HepG2 (cell line): ENCODE measurements around the gene GJC1. TPM values are rescaled to one million over a fixed set of nuclear protein-coding genes. Genes with fewer than 3 reads are reported as not detected.

ENCODE experiments used
- ATAC-seq: fragments of 200-7000 bp; cut with Tn5 transposase; 3 replicates; pipeline ENCODE4 v1.9.1; 2020; ENCODE audit warnings: mild to moderate bottlenecking, moderate library complexity
- BruUV-seq: library from RNA; stranded (reverse); fragments of 400-500 nt; replicated peaks from 2 replicates; lab custom pipeline; 2021; lab: Mats Ljungman, UMichigan
- CTCF ChIA-PET: fragments of 300-600 bp; formaldehyde crosslinking; extraction: SDS; loops from one replicate; lab custom pipeline; 2021; ENCODE audit warnings: low total read pairs, inconsistent platforms, low intra/inter-chr PET ratio; lab: Yijun Ruan, JAX
- POLR2A ChIA-PET: fragments of 350-600 bp; sonication (Branson Sonifier 250); formaldehyde crosslinking; loops from one replicate; lab custom pipeline; 2020; ENCODE audit warnings: antibody characterized with exemption, inconsistent platforms; lab: Yijun Ruan, JAX
- DNase-seq: peaks from one replicate; pipeline ENCODE4 v3.0.0-alpha.2; 2015; ENCODE audit warnings: low spot score
- FAIRE-seq: peaks from 3 replicates; lab custom pipeline; 2011; peaks lifted over from hg19 to GRCh38; lab: Jason Lieb, UNC
- H2AFZ ChIP-seq: one replicate; pipeline ENCODE4 v1.6.1; 2011; ENCODE audit warnings: low read length, inconsistent platforms
- H3K27ac ChIP-seq: fragments of 300-600 bp; 3 replicates; pipeline ENCODE4 v1.8.0; 2011; ENCODE audit warnings: mixed run types, mild to moderate bottlenecking, mixed read lengths, low read length, inconsistent platforms; ENCODE audit not compliant: insufficient read depth; ENCODE audit errors: extremely low read length
- H3K27me3 ChIP-seq, 2 experiments: fragments of 200-600 bp in 1 of 2; 2 replicates in 1 of 2; 3 replicates in 1 of 2; pipeline versions ENCODE4 v1.6.0 to v1.8.0; 2011; ENCODE audit warnings: low read length in 2 of 2, mild to moderate bottlenecking in 2 of 2, moderate library complexity in 2 of 2, inconsistent platforms in 1 of 2; ENCODE audit not compliant: insufficient read depth in 2 of 2, control insufficient read depth in 1 of 2
- H3K36me3 ChIP-seq, 2 experiments: fragments of 200-600 bp in 1 of 2; replicated peaks in 1 of 2; 2 replicates in 1 of 2; 3 replicates in 1 of 2; pipeline versions ENCODE4 v1.5.1 to v1.8.0; 2011; ENCODE audit warnings: low read length in 2 of 2, inconsistent platforms in 1 of 2; ENCODE audit not compliant: insufficient read depth in 2 of 2, control insufficient read depth in 1 of 2
- H3K4me1 ChIP-seq: 2 replicates; pipeline ENCODE4 v1.5.1; 2012; ENCODE audit warnings: low read length, inconsistent platforms; ENCODE audit not compliant: insufficient read depth
- H3K4me2 ChIP-seq: 2 replicates; pipeline ENCODE4 v1.6.0; 2011; ENCODE audit warnings: low read depth, low read length, inconsistent platforms
- H3K4me3 ChIP-seq, 3 experiments: fragments of 200-600 bp in 1 of 3; sonication (generic), shearing (Covaris generic) in 1 of 3; replicated peaks in 1 of 3; 2 replicates each; pipeline ENCODE4 v1.5.1; 2011 to 2016; ENCODE audit warnings: low read length in 3 of 3, inconsistent platforms in 2 of 3, low read depth in 2 of 3, mild to moderate bottlenecking in 2 of 3, control low read depth in 1 of 3, mixed read lengths in 1 of 3; ENCODE audit not compliant: insufficient read depth in 1 of 3
- H3K79me2 ChIP-seq: one replicate; pipeline ENCODE4 v1.6.1; 2011; ENCODE audit warnings: low read length, inconsistent platforms; ENCODE audit not compliant: insufficient read depth
- H3K9ac ChIP-seq: 2 replicates; pipeline ENCODE4 v1.6.0; 2011; ENCODE audit warnings: mild to moderate bottlenecking, low read depth, low read length, inconsistent platforms; ENCODE audit not compliant: insufficient read depth
- H3K9me3 ChIP-seq: 2 replicates; pipeline ENCODE4 v1.5.1; 2012; ENCODE audit warnings: mild to moderate bottlenecking, low read length
- H4K20me1 ChIP-seq: 2 replicates; pipeline ENCODE4 v1.6.0; 2011; ENCODE audit warnings: inconsistent platforms, mild to moderate bottlenecking, low read length, moderate library complexity; ENCODE audit not compliant: insufficient read depth
- BHLHE40 ChIP-seq: IDR thresholded peaks from 2 replicates; pipeline ENCODE4 v1.6.1; 2011; ENCODE audit warnings: low read length, improper control_type of control experiment
- CBFB ChIP-seq: sonication (generic); formaldehyde crosslinking; IDR thresholded peaks from 2 replicates; pipeline ENCODE4 v1.4.0; 2020; ENCODE audit warnings: missing genetic modification reagents
- ELF4 ChIP-seq: sonication (generic); formaldehyde crosslinking; IDR thresholded peaks from 2 replicates; pipeline ENCODE4 v1.5.0; 2020; ENCODE audit warnings: missing genetic modification reagents, mild to moderate bottlenecking, moderate library complexity, borderline replicate concordance
- FOXA3 ChIP-seq: IDR thresholded peaks from 2 replicates; pipeline ENCODE4 v1.6.1; 2016; ENCODE audit warnings: missing genetic modification reagents, missing compliant biosample characterization
- GATAD1 ChIP-seq: IDR thresholded peaks from 2 replicates; pipeline ENCODE4 v1.6.1; 2016; ENCODE audit warnings: missing genetic modification reagents, missing compliant biosample characterization
- HNRNPL ChIP-seq: fragments of 200-400 bp; formaldehyde crosslinking; IDR thresholded peaks from 2 replicates; pipeline ENCODE4 v1.6.1; 2017; ENCODE audit warnings: mild to moderate bottlenecking, low read depth, low read length
- KMT2A ChIP-seq: sonication (generic); formaldehyde crosslinking; IDR thresholded peaks from 2 replicates; pipeline ENCODE4 v1.4.0; 2020; ENCODE audit warnings: missing genetic modification reagents
- NR3C1 ChIP-seq: sonication (generic); formaldehyde crosslinking; IDR thresholded peaks from 2 replicates; pipeline ENCODE4 v1.4.0; 2020; ENCODE audit warnings: missing genetic modification reagents
- SATB2 ChIP-seq: sonication (generic); formaldehyde crosslinking; IDR thresholded peaks from 2 replicates; pipeline ENCODE4 v1.5.0; 2020; ENCODE audit warnings: missing genetic modification reagents
- TARDBP ChIP-seq: sonication (generic); formaldehyde crosslinking; IDR thresholded peaks from 2 replicates; pipeline ENCODE4 v1.8.0; 2022; ENCODE audit warnings: mild to moderate bottlenecking, missing genetic modification reagents
- TEAD3 ChIP-seq: optimal IDR thresholded peaks from 2 replicates; pipeline ENCODE3; 2016; ENCODE audit warnings: borderline replicate concordance
- THYN1 ChIP-seq: sonication (generic); formaldehyde crosslinking; IDR thresholded peaks from 2 replicates; pipeline ENCODE4 v1.8.1; 2023; ENCODE audit warnings: low read depth, mild to moderate bottlenecking, moderate library complexity, missing genetic modification reagents, borderline replicate concordance
- ZNF441 ChIP-seq: sonication (generic); formaldehyde crosslinking; IDR thresholded peaks from 2 replicates; pipeline ENCODE4 v1.7.0; 2021; ENCODE audit warnings: missing genetic modification reagents, borderline replicate concordance
- WGBS: methylation state at CpG from one replicate; pipeline ENCODE4 v1.1.6; 2017; ENCODE audit warnings: low lambda C conversion rate; 5-methylcytosine and 5-hydroxymethylcytosine counted together
- in situ Hi-C: cut with HindIII; loops from 2 replicates; pipeline ENCODE4 v1.10.0; 2017; ENCODE audit warnings: low pct_unique_long_range_greater_than_20kb; ENCODE audit not compliant: extremely low pct_ligation_motif_present
- intact Hi-C: fragments of 100-400 bp; cut with micrococcal nuclease; formaldehyde crosslinking; loops from one replicate; pipeline ENCODE4 v1.10.0; 2022; ENCODE audit not compliant: unreplicated experiment
- polyA plus RNA-seq, 8 experiments: library from polyadenylated mRNA; depleted of rRNA in 3 of 8; stranded (reverse) in 7 of 8; unstranded in 1 of 8; fragments of >200 nt; fragmentation: Illumina TruSeq in 4 of 8; extraction: Trizol in 4 of 8; gene quantifications; 2 replicates each; pipeline versions ENCODE4 v1.2.1 to v1.2.3, GENCODE V29; 2011 to 2016; ENCODE audit warnings: low read depth in 4 of 8, missing spikeins in 1 of 8, mixed read lengths in 1 of 8; ENCODE audit not compliant: insufficient read depth in 1 of 8
- total RNA-seq, 5 experiments: library from RNA; depleted of rRNA; stranded (reverse); fragments of >200 nt; fragmentation: Illumina TruSeq; extraction: Trizol; gene quantifications; 2 replicates each; pipeline ENCODE4 v1.2.3, GENCODE V29; 2016; ENCODE audit warnings: low read depth in 1 of 5
- TF ChIP-seq, protein P1 (sequence below): sonication (generic); formaldehyde crosslinking; IDR thresholded peaks from 2 replicates; pipeline ENCODE4 v1.5.0; 2020; ENCODE audit warnings: mild to moderate bottlenecking, missing genetic modification reagents, moderate library complexity
- TF ChIP-seq, protein P2 (sequence below): sonication (generic); formaldehyde crosslinking; conservative IDR thresholded peaks from 2 replicates; pipeline ENCODE4 v1.4.0; 2020; ENCODE audit warnings: missing genetic modification reagents
- TF ChIP-seq, protein P3 (sequence below): sonication (generic); formaldehyde crosslinking; IDR thresholded peaks from 2 replicates; pipeline ENCODE4 v1.4.0; 2020; ENCODE audit warnings: missing genetic modification reagents

The GJC1 gene
- total and polyA plus RNA-seq, 2 of the 13 experiments (the other 11 are each of a cell fraction or from before 2014, with no cell fraction given), result 1.7 TPM

DNA sequence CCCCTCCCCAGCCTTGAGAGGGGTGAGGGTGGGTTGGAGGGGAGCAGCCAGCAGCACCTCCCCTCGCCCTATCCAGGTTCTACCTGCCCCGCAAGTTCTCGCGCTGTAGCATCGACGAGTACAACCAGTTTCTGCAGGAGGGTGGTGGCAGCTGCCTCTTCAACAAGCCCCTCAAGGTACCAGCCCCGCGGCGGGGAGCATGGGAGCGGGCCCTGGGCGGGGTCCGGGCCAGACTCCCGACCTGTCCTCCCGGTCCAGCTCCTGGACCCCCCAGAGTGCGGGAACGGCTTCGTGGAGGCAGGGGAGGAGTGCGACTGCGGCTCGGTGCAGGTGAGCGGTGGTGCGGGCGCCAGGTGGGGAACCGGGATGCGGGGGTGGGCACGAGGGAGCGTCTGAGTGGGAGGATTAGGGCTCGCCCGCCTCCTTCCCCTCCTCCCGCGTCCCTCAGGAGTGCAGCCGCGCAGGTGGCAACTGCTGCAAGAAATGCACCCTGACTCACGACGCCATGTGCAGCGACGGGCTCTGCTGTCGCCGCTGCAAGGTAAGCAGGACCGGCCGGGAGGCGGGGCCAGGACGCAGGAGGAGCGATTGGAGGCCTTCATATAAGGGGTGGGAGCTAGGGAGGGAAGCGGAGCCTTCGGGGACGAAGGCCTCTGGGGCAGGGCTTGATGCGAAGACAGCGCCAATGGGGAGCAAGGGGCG lies 54.8 kb downstream of the GJC1 start (continued):
- TF ChIP-seq SATB2, result no peak

DNA sequence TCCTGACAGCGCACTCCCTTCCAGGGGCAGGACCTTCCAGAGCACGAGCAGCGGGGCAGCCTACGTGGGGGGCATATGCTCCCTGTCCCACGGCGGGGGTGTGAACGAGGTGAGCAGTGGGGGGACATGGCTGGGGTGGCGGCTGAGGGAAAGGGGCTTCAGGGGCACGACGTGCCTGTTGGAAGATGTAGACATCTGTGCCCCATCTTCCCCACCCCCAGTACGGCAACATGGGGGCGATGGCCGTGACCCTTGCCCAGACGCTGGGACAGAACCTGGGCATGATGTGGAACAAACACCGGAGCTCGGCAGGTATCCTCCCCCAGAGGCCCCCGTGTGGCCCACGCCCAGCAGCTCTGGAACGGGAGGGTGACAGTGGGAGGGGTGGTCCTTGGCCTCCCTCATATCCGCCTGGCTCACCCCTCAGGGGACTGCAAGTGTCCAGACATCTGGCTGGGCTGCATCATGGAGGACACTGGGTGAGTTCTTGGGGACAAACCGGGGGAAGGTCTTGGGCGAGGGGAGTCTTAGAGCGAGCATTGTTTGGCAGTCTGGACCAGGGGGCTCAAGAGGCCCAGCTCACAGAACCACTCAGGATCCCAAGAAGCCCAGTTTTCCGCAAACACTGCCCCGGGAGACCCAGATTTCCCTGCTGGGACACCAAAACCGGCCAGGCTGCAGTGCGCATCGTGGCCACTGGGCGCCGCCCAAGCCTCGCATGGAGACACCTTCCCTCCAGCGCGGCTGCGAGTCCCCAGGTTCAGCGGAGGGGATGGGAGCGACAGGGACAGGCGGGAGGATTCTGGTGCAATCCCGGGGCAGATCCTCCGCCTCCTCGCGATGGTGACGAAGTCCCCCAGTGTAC lies 55.6 kb downstream of the GJC1 start:
- peaks cover 10 to 45% of the 10 kb centered on the region in 2 experiments; a peak in 4 of 5 replicates for H3K27me3 ChIP-seq
- H3K4me1 ChIP-seq, result peaks cover 43% of the 10 kb centered on the region
- intact Hi-C loops, result loop anchor here (1.0 to 5.0 kb wide), 2 partner anchors 91 to 248 kb away; no protein-coding TSS in a partner anchor
- POLR2A ChIA-PET, result no interaction called here
- ATAC-seq, result peak; percentile 71
- H4K20me1 ChIP-seq, result no peaks in the 10 kb centered on the region
- peak; percentile 83 for DNase-seq
- H3K9me3 ChIP-seq, result no peaks in the 10 kb centered on the region
- peak overlapping the region; percentile 55 for H2AFZ ChIP-seq
- no TSS peak for BruUV-seq
- CTCF ChIA-PET, result interaction anchor here (0.6 to 3.1 kb wide), 5 partner anchors 90 to 418 kb away, joined by 3 to 66 read pairs (median 4); no protein-coding TSS in a partner anchor
- H3K9ac ChIP-seq, result peak overlapping the region; percentile 37; the same call in 1 of the 2 replicates
- peak overlapping the region; percentile 97 for H3K4me2 ChIP-seq
- H3K27ac ChIP-seq, result peak overlapping the region; percentile 28
- in situ Hi-C loops, result loop anchor here (5.0 to 25.0 kb wide), 2 partner anchors 93 to 238 kb away; no protein-coding TSS in a partner anchor
- FAIRE-seq, result peak; percentile 86
- H3K36me3 ChIP-seq, result no peaks in the 10 kb centered on the region
- H3K4me3 ChIP-seq, result peak overlapping the region; percentile 55 to 75 (median 56)
- 25% methylated on average over 8 of the region's 42 CpGs for WGBS
- H3K79me2 ChIP-seq, result no peaks in the 10 kb centered on the region
- TF ChIP-seq GATAD1, result peak; percentile 47; the same call in 1 of the 2 replicates
- TF ChIP-seq, protein P1, sequence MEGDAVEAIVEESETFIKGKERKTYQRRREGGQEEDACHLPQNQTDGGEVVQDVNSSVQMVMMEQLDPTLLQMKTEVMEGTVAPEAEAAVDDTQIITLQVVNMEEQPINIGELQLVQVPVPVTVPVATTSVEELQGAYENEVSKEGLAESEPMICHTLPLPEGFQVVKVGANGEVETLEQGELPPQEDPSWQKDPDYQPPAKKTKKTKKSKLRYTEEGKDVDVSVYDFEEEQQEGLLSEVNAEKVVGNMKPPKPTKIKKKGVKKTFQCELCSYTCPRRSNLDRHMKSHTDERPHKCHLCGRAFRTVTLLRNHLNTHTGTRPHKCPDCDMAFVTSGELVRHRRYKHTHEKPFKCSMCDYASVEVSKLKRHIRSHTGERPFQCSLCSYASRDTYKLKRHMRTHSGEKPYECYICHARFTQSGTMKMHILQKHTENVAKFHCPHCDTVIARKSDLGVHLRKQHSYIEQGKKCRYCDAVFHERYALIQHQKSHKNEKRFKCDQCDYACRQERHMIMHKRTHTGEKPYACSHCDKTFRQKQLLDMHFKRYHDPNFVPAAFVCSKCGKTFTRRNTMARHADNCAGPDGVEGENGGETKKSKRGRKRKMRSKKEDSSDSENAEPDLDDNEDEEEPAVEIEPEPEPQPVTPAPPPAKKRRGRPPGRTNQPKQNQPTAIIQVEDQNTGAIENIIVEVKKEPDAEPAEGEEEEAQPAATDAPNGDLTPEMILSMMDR (CRISPR knock-in tag), result peak; percentile 99
- TF ChIP-seq TARDBP (CRISPR knock-in tag), result peak; percentile 40
- TF ChIP-seq HNRNPL, result 0 out of 2 replicates have a peak, but pooled peaks have one; percentile 8
- 0 out of 2 replicates have a peak, but pooled peaks have one; percentile 42 for TF ChIP-seq BHLHE40
- 0 out of 2 replicates have a peak, but pooled peaks have one; percentile 15 for TF ChIP-seq THYN1 (CRISPR knock-in tag)
- TF ChIP-seq ELF4 (CRISPR knock-in tag), result no peak
- TF ChIP-seq ZNF441 (CRISPR knock-in tag), result no peak
- peak; percentile 19; the same call in 1 of the 2 replicates for TF ChIP-seq KMT2A (CRISPR knock-in tag)
- TF ChIP-seq, protein P2, sequence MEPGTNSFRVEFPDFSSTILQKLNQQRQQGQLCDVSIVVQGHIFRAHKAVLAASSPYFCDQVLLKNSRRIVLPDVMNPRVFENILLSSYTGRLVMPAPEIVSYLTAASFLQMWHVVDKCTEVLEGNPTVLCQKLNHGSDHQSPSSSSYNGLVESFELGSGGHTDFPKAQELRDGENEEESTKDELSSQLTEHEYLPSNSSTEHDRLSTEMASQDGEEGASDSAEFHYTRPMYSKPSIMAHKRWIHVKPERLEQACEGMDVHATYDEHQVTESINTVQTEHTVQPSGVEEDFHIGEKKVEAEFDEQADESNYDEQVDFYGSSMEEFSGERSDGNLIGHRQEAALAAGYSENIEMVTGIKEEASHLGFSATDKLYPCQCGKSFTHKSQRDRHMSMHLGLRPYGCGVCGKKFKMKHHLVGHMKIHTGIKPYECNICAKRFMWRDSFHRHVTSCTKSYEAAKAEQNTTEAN, result 0 out of 2 replicates have a peak, but pooled peaks have one; percentile 8
- peak; percentile 74 for TF ChIP-seq TEAD3 (CRISPR knock-in tag)
- 0 out of 2 replicates have a peak, but pooled peaks have one; percentile 14 for TF ChIP-seq CBFB (CRISPR knock-in tag)
- TF ChIP-seq, protein P3, sequence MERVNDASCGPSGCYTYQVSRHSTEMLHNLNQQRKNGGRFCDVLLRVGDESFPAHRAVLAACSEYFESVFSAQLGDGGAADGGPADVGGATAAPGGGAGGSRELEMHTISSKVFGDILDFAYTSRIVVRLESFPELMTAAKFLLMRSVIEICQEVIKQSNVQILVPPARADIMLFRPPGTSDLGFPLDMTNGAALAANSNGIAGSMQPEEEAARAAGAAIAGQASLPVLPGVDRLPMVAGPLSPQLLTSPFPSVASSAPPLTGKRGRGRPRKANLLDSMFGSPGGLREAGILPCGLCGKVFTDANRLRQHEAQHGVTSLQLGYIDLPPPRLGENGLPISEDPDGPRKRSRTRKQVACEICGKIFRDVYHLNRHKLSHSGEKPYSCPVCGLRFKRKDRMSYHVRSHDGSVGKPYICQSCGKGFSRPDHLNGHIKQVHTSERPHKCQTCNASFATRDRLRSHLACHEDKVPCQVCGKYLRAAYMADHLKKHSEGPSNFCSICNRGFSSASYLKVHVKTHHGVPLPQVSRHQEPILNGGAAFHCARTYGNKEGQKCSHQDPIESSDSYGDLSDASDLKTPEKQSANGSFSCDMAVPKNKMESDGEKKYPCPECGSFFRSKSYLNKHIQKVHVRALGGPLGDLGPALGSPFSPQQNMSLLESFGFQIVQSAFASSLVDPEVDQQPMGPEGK (CRISPR knock-in tag), result peak; percentile 58
- TF ChIP-seq NR3C1, result no peak
- TF ChIP-seq FOXA3 (CRISPR knock-in tag), result no peak
